Endometrial microvascular endothelial cells (primary cell): ENCODE data around the gene APBB2. TPM values are rescaled to one million over a fixed set of nuclear protein-coding genes. Genes with fewer than 3 reads are reported as not detected.
"Not testable (repeated sequence)": the region's sequence is repeated elsewhere in the genome, so short reads cannot be mapped to it uniquely, and the experiment has no call there.

Experiments
- in situ Hi-C: cut with HindIII; loops from 2 replicates; pipeline ENCODE4 v1.10.0; 2017; ENCODE audit warnings: low sequenced_read_pairs, low pct_unique_long_range_greater_than_20kb; ENCODE audit errors: inconsistent ontology term
- total RNA-seq: library from RNA; depleted of rRNA; stranded (reverse); fragments of >200 nt; gene quantifications from one replicate; pipeline ENCODE4 v1.2.3, GENCODE V29; 2015; ENCODE audit errors: inconsistent ontology term

Gene APBB2
- total RNA-seq, 1 donor from 2014 or later, result 136 TPM

DNA sequence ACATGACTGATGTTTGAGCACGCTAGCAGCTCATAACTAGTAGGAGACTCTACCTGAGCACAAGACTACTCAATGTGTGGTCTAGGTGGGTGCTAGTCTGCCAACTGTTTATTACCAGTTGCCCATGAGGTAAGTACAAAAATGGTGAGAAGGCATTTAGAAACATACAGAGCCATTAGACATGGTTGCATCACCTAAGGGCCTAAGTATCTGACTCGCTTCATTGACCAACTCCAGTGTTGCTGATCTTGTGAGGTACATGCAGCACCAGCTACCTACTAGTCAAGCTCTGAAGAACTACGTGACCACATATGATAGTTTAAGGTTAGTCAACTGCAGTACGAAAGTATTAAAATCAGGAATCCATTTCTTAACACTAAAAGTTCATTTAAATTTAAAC, 39.9 kb downstream of the APBB2 start:
- in situ Hi-C loops, result no loop called here

DNA sequence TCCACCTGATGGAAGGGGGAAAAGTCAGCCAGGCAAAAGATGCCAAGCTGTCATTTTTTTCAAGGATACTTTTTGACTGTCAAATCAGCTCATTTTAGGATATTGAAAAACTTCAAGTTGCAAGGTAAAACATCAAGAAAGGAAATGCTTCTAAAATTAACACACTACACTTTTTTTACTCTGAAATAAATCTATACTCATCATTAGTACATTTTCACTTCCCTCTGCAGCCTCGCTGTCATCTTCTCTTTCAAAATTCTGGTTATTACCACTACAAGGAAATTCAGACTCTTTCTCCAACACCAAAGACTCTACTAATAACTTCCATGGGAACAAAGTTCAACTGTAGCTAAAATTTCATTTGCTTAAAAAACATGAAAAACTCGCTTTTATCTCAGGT, 41.6 kb downstream of the APBB2 start:
- in situ Hi-C loops, result no loop called here

DNA sequence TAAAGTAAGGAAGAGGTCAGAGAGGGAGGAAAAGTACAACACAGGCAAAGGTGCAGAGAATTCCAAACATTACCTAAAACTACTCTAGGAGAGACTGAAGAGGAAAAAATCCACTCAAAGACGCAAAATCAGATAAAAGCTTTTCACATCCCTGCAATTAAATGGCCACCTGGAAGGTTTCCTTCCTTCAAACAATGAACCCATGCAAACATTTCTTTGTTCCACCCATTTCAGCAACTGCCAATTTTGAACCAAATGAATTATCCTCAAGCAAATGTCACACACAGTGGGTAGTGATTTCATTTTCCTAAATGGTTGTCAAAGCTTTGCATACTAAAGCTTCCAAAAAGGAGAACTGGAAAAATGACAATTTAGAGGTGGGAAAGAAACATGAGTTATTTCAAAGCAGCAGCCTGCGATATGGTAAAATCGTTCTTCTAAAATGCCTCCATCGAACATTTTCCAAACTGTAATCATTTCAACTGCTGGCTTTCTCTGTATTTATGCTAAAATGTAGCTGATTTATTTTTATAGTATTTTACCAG, 45.0 kb downstream of the APBB2 start:
- in situ Hi-C loops, result loop anchor here (5.0 kb wide), 1 partner anchor 33 kb away; no protein-coding TSS in a partner anchor

DNA sequence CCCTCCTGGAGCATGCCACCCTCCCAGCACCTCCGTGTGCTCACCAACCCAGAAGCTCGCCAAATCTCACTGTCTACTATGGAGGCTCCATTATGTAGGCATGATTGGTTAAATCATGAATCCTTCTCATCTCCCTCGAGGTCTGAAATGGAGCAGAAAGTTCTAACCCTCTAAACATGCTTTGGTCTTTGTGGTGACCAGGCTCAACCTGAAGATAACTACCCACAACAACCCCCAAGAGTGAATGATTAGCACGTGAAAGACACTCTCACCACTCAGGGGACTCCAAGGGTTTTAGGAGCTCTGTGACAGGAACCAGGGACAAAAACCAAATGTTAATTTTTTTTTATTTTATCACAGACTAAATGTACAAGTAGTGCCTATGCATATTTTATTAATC, 47.2 kb downstream of the APBB2 start:
- in situ Hi-C loops, result loop anchor here (5.0 kb wide), 1 partner anchor 35 kb away; no protein-coding TSS in a partner anchor

DNA sequence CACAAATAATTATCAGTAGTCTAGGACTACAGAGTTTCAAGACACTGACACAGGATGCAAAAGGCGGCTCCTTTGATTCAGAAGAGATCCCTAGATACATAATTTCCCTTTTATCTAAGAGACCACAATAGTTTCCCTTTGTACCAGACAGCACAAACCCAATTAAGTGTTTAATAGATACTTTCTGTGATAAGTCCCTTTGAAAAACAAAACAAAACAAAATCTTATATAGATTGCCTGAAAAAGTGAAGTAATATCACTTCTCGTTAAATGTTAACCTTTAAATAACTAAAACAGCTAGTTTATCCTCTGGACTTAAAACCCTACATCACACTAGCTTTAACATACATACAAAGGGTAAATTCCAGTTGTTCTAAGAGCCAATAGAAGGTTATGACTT, 49.9 kb downstream of the APBB2 start:
- in situ Hi-C loops, result no loop called here

DNA sequence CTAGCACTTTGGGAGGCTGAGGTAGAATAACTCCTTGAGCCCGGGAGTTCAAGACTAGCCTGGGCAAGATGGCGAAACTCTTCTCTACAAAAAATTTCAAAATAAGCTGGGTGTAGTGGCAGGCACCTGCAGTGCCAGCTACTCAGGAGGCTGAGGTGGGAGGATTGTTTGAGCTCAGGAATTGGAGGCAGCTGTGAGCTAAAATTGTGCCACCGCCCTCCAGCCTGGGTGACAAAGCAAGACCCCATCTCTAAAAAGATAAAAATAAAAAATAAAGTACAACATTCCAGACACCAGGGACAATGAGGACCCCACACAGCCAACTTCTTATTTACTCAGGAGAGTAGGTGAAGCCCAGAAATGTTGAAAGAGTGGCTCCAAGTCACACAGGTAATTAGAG, 53.0 kb downstream of the APBB2 start:
- in situ Hi-C loops, result no loop called here

DNA sequence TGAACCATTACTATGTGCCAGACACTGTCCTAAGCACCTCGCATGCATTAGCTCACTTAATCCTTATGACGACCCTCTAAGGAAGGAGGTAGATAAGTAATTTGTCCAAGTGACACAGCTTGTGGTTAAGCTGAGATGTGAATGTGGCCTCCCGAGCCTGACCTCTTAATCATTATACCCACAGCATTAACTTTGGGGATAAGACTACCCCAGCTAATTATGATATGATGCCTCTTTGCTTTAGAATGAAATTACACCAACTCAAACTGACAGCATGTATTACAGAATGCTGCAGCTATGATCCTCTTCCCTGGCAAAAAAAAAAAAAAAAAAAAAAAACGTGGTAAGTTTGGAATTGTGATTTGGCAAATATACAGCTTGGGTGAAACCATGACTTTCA, 53.5 kb downstream of the APBB2 start:
- in situ Hi-C loops, result no loop called here

DNA sequence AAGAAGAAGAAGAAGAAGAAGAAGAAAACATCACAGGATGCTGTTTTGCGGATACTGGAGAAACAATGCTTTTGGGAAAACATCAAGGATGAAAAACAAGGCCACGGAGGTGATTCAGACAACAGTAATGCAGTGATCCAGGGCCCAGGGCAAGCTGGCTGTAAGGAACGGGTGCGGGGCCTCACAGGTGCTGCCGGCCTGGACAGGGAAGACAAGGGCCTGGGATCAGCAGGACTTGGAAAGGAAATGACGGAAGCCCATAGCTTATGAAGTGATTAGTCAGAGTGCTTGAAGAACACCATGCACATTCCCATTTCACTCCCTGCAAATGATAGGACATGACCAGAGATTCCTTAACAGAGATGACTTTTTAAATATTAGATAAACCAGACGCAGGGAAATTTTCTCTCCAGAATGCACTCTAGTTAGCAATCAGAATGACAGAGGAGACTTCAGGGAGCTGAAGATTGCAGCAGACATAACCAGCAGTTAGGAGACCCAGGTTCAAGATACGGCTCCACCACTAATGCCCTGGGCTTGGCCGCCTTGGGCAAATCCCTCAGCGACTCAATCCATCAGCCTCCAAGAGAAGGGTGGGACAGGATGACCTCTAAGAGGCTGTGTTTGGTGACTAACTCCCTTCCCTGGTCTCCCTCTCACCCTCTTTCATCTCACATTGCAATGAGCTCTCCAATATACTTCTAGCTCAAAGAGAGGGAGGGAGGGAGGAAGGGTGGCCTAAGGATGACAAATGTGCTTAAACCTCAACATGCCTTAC, 54.1 kb downstream of the APBB2 start:
- in situ Hi-C loops, result no loop called here

DNA sequence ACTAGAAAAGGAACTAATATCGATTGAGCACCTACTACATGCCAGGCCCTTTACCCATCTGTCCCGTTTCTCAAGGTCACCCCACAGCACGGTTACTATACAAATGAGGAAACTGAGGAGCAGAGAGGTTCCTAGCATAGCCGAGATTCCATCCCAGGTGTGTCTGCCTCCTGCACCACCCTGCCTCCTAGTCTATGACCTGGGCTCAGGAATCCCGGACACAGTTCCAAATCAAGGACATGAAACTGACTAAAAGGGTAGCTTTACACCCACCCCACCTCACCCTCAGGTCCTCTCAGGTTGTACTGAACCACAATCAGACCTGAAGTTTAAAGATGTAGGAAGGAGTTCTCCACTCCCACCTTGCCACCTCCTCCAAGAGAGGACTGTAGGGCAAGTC, 55.6 kb downstream of the APBB2 start:
- in situ Hi-C loops, result no loop called here

DNA sequence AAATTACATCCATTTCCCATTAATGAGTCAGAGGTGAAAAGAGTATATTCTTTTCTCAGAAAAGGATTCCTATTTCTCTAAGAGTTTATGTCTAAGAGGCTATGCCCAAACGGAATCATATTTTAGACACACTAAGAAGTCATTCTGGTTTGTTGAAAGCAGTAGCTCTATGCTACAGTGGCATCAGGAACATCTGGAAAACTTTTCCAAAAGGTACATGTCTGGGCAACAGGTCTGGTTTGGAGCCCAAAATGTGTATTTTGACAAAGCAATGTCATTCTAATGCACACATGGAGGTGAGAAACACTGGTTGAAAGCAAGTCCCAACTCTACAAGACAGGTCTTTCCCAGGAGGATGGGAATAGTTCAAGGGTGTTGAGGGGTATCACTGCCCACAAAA, 56.1 kb downstream of the APBB2 start:
- in situ Hi-C loops, result no loop called here

DNA sequence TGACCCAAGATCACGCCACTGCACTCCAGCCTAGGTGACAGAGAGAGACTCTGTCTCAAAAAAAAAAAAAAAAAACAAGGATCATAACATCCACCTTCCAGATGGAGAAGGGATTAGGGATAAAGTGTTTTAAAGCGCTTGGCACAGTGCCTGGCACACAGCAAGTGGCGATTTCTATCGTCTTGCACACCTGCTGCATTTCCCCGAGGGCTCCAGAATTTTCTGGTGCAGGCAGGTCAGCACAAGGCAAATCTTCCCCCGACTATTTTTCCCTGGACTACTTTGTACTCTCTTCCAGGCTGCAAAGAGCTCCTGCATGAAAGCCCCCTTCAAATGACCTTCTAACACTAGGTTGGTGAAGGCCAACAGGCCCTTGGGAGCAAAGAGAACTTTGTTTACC, 57.3 kb downstream of the APBB2 start:
- in situ Hi-C loops, result no loop called here

DNA sequence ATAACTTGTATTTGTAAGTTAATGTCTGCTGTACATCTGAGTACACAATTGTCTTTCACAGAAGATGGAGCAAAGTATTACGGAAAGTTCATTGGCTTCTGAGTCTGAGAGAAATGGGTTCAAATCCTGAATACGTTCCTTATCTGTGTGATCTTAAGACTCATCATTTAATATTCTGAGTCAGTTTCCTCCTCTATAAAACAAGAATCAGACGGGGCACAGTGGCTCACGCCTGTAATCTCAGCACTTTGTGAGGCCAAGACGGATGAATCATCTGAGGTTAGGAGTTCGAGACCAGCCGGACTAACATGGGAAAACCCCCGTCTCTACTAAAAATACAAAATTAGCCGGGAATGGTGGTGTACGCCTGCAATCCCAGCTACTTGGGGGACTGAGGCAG, 57.8 kb downstream of the APBB2 start:
- in situ Hi-C loops, result no loop called here

DNA sequence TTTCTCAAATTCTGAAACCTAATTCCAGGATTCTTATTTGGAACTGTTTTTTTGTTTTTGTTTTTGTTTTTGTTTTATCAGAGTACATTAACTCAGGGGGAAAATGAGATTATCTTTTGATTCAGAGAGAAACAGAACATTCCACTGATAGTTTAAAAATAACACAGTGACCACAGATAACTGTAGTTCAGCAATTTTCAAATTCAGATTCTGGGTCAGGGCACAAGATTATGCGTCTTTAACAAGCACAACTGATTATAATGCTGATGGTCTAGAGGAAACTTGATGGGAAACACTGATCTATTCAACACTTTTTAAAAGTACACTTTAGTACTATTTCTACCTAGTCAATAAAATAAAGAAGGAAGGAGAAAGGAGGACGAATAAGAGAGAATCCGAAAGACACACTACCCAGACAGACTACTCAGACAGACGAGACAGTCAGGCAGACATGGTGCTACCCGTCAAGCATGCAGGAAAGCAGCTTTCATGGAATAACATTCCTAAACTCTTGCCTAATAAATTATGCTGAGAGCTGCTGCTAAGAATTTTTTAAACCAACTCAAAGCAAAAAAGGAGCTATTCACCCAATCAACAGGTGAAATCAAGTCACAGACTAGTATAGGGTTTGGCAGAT, 59.0 kb downstream of the APBB2 start:
- in situ Hi-C loops, result no loop called here

DNA sequence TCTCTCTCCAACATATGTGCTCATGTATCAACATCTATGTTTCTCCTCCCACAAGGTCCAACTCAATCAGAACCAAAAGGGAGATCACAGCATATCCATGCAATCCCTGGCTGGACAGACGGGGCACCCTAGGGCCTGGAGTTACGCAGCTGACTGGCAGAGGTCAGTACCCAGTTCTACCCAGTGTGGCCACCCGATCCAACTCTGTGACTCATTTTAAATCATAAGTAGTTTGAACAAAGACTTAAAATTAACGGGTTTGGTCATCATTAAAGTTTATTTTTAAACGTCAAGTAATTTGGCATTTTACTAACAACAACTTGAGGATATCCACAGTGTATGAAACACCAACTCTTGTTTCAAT, 59.5 kb downstream of the APBB2 start:
- in situ Hi-C loops, result no loop called here

DNA sequence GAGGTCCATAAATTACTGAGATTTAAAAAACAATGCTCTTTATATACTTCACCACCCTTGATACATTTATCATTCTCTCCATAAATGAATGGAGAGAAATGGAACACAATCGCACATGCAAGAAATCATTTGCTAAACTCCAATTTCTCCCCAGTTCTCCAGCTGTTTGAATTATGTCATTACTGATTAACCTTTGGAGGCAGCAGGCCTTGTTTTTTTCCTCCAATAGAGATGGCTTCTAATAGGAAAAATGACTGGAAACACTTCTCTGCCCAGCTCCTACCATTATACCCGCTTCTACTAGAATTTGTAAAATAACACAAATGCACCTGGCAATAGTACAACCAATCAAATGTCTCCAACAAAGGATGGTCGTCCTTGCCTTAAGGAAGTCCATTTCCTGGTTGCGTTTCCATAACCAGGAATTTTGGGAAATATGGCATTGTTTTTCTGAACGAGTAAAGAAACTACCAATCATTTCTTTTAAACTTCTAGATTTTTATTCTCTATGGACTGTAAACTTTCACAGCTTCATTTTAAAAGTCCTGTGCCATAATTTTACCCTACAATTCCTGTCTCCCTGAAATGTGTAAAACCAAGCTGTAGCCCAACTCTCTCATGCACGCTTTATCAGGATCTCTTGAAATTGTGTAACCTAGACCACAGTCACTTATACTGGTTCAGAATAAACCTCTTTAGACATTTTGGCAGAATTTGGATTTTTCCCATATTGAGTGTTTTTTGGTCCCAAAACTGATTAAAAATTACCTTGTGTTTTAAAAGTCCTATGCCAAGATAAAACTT, 60.1 kb downstream of the APBB2 start:
- in situ Hi-C loops, result no loop called here

DNA sequence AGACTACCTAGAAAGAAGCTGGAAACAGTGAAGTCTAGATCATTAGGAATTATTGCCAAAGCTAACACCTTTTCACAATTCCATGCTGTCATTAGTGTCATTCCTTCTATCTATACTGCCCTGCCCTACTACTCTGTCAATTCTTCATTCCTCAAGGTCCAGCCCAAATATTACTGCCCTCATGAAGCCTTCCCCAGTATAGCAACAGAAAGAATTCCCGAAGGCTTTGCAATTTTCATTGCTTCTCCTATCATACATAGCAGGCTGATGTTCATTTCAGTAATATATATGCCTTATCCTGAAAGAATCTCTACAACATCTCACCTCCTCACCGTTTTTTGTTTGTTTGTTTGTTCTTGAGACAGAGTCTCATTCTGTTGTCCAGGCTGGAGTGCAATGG, 63.9 kb downstream of the APBB2 start:
- in situ Hi-C loops, result no loop called here

DNA sequence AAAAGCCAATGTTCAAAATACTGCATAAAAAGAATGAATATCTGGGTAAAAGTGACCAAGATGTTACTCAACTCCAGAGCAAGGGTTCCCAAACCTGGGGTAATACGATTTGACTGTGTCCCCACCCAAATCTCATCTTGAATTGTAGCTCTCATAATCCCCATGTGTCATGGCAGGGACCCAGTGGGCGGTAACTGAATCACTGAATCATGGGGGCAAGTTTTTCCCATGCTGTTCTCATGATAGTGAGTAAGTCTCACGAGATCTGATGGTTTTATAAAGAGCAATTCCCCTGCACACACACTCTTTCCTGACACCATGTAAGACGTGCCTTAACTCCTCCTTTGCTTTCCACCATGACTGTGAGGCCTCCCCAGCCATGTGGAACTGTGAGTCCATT, 64.8 kb downstream of the APBB2 start:
- in situ Hi-C loops, result not testable (repeated sequence)

DNA sequence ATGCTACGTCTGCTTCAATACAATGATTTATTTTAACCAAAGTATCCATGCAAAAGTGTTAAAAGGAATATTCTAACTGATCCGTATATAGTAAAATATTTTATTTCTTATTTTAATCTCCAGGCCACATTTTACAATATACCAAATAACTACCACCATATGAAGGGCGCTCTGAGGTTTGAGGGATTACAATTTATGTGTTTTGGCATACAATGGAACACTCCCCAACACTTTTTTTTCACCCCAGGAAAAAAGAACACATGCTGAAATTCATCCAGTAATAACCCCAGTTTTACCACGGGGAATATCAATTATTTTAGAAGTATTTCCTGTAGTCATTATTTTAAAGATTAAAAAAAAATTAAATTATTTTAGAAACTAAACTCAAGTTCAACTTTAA, 65.4 kb downstream of the APBB2 start:
- in situ Hi-C loops, result no loop called here

DNA sequence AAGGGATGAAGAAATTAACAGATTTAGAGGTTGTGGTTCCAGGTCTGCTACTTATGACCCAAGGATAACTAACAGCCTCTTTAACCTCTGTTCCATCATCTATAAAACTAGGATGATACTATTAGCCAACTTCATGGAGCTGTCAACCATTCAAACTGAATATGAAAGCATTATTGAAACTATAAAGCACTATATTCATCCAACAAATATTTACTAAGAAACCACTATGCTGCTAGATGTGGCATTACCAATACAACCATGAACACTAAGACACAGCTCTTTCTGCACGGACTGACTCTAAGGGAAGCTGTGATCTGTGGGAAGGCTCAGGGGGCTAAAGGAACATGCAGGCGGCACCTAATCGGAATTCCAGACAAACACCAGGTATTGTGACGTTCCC, 66.0 kb downstream of the APBB2 start:
- in situ Hi-C loops, result no loop called here

DNA sequence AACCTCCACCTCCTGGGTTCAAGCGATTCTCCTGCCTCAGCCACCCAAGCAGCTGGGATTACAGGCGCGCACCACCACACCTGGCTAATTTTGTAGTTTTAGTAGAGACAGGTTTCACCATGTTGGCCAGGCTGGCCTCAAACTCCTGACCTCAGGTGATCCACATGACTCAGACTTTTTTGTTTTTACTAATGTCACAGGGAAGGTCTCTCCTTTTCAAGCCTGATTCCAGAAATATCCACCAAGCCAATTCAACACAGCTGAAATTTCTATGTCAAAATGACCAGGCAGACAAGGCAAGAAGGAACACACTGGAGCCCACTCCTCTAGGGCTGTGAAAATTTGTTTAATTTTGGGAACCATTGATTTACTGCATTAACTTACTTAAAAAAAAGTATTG, 66.8 kb downstream of the APBB2 start:
- in situ Hi-C loops, result not testable (repeated sequence)
